ENCODE data around the gene MPHOSPH8. TPM values are rescaled to one million over a fixed set of nuclear protein-coding genes. Genes with fewer than 3 reads are reported as not detected.

The MPHOSPH8 gene
- total RNA-seq, 1 donor from 2014 or later, result 9.7 TPM

- no peaks in the 10 kb centered on the region for H3K36me3 ChIP-seq (ENCODE audit: control insufficient read depth, insufficient read depth, low read length)
- no peak for DNase-seq (ENCODE audit: low read depth)
- FAIRE-seq, result no peak
- H3K4me3 ChIP-seq (ENCODE audit: low read depth, low read length), result peak overlapping the region; percentile 51
- peak; percentile 12 for TF ChIP-seq CTCF (IDR thresholded peaks at IDR 0.05; ENCODE audit: insufficient read depth, low read length, severe bottlenecking)
- H3K27me3 ChIP-seq (ENCODE audit: control insufficient read depth, insufficient read depth, low read length), result no peaks in the 10 kb centered on the region
These were observed 31.4 kb upstream of the MPHOSPH8 start for GRCh38 chr13:19601749-19602725.

- no peak for TF ChIP-seq CTCF (IDR thresholded peaks at IDR 0.05; ENCODE audit: insufficient read depth, low read length, severe bottlenecking)
- Histone ChIP-seq H3K27me3 (ENCODE audit: control insufficient read depth, insufficient read depth, low read length) (no peaks in the 10 kb centered on the region), H3K4me3 (ENCODE audit: low read depth, low read length) (no peak overlapping the region), H3K36me3 (ENCODE audit: control insufficient read depth, insufficient read depth, low read length) (no peaks in the 10 kb centered on the region)
- DNase-seq (ENCODE audit: low read depth), result no peak
- no peak for FAIRE-seq
These were observed 29.2 kb upstream of the MPHOSPH8 start for GRCh38 chr13:19604306-19604705.

DNA sequence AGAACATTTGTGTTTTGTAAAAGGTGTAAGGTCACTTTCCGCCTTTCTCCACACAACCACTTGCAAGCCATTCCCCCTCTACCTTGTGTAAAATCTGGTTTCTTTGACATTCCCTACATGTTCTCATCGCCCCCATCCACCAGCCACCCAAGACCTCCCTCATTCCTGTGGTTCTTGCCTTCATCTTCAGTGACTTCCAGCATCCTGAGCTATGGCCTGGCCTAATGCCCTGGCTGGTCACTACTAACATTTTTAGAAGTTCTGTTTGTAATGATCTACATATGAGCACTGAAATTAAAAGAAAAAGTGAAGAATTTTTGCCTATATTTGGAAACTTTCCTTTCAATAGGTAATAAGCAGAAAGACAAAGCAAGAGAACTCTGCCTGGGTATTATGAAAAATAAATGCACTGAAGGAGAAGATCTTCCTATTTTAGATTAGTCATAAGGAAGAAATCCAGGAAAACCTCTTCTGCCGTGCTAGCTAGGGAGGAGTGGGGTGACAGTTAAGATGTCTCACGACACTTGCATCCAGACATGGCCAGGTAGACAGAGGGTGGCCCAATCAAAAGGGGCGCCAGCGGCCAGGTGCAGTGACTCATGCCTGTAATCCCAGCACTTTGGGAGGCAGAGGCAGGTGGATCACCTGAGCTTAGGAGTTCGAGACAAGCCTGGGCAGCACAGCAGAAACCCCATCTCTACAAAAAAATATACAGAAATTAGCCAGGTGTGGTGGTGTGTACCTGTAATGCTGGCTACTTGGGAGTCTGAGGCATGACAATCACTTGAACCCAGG lies 28.1 kb upstream of the MPHOSPH8 start:
- peak; percentile 79 for DNase-seq (ENCODE audit: low read depth)
- Histone ChIP-seq H3K36me3 (ENCODE audit: control insufficient read depth, insufficient read depth, low read length) (no peaks in the 10 kb centered on the region), H3K27me3 (ENCODE audit: control insufficient read depth, insufficient read depth, low read length) (no peaks in the 10 kb centered on the region), H3K4me3 (ENCODE audit: low read depth, low read length) (no peak overlapping the region)
- no peak for FAIRE-seq
- TF ChIP-seq CTCF (IDR thresholded peaks at IDR 0.05; ENCODE audit: insufficient read depth, low read length, severe bottlenecking), result no peak

DNA sequence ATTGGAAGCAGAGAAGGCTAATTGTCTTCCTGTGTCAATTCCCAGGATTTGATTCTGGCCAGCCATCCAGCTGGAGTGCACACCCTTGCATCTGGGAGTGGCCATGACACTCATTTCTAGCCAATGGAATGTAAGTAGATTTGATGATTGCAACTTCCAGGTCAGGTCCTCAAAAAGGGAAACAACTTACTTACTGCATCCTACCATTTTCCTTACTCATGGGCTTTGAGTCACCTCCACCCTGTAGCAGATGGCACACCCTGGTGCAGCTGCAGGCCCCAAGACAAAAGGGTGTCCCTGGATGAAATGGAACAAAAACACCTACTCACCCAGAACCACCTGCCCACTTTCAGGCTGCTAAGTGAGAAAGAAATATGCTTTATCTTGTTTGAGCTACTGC lies 27.3 kb upstream of the MPHOSPH8 start:
- DNase-seq (ENCODE audit: low read depth) (peak; percentile 78), FAIRE-seq (peak; percentile 64)
- Histone ChIP-seq H3K36me3 (ENCODE audit: control insufficient read depth, insufficient read depth, low read length) (no peaks in the 10 kb centered on the region), H3K4me3 (ENCODE audit: low read depth, low read length) (no peak overlapping the region), H3K27me3 (ENCODE audit: control insufficient read depth, insufficient read depth, low read length) (no peaks in the 10 kb centered on the region)
- no peak for TF ChIP-seq CTCF (IDR thresholded peaks at IDR 0.05; ENCODE audit: insufficient read depth, low read length, severe bottlenecking)

DNA sequence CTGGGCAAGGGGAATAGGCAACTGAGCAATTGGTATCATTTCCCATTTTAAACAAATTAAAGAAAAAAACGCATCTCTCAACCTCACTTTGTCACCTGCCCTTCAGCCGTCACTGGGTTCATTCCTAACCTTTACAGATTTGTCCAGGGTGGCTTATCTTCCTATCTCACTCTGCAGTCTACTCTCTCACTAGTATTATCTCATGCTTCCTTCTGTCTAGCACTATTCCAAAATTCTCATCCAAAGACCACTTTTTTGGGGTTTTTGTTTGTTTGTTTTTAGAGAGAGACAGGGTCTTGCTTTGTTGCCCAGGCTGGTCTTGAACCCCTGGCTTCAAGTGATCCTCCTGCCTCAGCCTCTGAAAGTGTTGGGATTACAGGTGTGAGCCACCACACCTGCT lies 26.7 kb upstream of the MPHOSPH8 start:
- FAIRE-seq, result no peak
- Histone ChIP-seq H3K27me3 (ENCODE audit: control insufficient read depth, insufficient read depth, low read length) (no peaks in the 10 kb centered on the region), H3K36me3 (ENCODE audit: control insufficient read depth, insufficient read depth, low read length) (no peaks in the 10 kb centered on the region), H3K4me3 (ENCODE audit: low read depth, low read length) (no peak overlapping the region)
- no peak for DNase-seq (ENCODE audit: low read depth)
- TF ChIP-seq CTCF (IDR thresholded peaks at IDR 0.05; ENCODE audit: insufficient read depth, low read length, severe bottlenecking), result no peak

Data from bronchial epithelial cell (primary cell).